Cardiac septum (tissue), 1 donor: Measurements from ENCODE around the gene FBP2. TPM values are rescaled to one million over a fixed set of nuclear protein-coding genes. Genes with fewer than 3 reads are reported as not detected.
"Not testable (repeated sequence)": the region's sequence is repeated elsewhere in the genome, so short reads cannot be mapped to it uniquely, and the experiment has no call there.

ENCODE experiments used
- DNase-seq: peaks from one replicate; pipeline ENCODE4 v3.0.0-alpha.2; 2020; ENCODE audit warnings: low spot score
- intact Hi-C: fragments of 100-400 bp; cut with DNase I; formaldehyde crosslinking; loops from one replicate; pipeline ENCODE4 v1.14.0; 2022
- total RNA-seq: library from RNA; stranded (reverse); fragmentation: NEBNext Ultra II Directional; extraction: Animal tissue kit (Norgen Biotek cat#: 25700); gene quantifications from one replicate; pipeline ENCODE4 v1.2.1, GENCODE V29; 2021
- donor health status: DM: no; HTN: no; CAD: no.

FBP2 gene
- total RNA-seq, 1 donor from 2014 or later, result not detected

DNA sequence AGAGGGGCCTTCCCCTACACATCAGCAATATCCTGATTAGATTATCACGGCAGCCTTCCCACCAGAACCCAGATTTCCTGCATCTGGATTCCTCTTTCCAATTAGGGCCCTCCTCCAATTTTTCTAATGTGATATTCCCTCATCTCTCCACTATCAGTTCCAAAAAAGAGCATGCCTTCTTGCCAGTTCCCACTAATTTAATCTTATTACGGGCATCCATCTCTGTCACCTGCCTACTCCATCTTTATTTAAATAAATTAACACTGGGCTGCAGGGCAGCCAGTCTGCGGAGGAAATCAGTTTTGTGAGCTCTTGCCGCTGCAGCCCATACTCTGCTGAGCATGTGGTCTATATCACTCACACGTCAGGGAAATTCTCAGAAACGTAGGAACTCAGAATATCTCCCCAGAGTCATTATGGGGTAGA is 16.6 kb upstream of the FBP2 start:
- intact Hi-C loops, result no loop called here

GRCh38 chr9:94607423-94607691 is 13.7 kb upstream of the FBP2 start:
- intact Hi-C loops, result no loop called here
- DNase-seq, result no peak

More for the DNA sequence above, 16.6 kb upstream of the FBP2 start:
- no peak for DNase-seq

GRCh38 chr9:94606646-94607422 is 13.2 kb upstream of the FBP2 start:
- no peak for DNase-seq
- intact Hi-C loops, result no loop called here

DNA sequence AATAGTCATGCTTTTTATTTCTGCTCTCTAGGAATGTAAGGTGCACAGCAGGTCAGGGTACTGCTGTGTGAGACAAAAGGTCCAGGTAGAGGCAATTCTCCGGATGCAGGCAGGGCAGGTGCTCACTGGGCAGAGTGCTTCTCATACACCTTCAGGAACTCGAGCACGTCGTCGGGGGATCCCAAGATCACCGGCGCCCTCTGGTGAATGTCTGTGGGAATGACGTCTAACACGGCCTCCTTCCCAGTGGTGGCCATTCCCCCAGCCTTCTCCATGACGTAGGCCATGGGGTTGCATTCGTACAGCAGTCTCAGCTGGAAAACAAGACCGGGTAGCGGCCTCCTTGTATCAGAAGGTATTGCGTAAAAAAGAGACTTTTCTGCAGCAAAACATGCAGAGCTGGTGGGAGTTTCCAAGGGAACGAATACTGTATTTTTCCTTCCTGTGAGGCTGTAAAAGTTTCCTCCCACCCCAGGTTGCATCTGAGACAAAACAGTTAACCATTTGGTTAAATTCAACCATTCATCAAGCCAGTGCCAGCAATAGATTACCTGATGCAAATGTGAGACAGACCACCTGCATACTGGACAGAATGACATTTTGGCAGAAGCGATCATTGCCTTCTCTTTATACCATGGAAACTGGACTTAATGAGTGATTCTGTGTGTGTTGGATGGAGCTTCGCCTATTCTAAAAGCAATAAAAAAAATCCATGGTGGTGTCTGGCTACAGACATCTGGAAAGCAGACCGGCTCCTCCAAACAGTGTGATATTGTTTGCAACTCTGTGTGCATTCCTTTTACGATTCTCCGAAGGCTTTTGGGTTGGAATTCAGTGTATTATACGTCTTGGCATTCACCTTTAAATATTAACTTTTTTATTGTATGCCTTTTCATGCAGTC is 9.9 kb upstream of the FBP2 start:
- intact Hi-C loops, result no loop called here
- peak; percentile 84 for DNase-seq

- intact Hi-C loops, result no loop called here
- DNase-seq, result no peak
Measured at GRCh38 chr9:94602666-94603065, 9.0 kb upstream of the FBP2 start.

DNA sequence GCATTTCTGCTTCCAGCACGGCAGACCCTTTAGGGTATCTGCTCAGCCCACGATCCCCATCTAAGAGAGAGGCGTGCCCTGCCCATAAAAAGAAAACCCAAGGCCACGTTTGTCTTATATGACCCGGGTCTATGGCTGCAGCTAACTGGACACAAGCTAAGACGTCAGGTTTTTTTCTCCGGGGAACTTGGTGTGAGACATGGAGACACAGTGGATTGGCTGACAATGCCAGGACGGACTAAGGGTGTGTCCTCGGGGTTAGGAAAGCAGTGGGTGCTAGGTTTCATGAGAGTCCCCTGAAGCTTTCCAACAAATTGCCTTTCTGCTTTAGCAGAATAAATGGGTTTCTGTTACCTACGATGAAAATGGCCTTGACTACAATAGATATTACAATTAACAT is 7.1 kb upstream of the FBP2 start:
- intact Hi-C loops, result no loop called here
- DNase-seq, result no peak

DNA sequence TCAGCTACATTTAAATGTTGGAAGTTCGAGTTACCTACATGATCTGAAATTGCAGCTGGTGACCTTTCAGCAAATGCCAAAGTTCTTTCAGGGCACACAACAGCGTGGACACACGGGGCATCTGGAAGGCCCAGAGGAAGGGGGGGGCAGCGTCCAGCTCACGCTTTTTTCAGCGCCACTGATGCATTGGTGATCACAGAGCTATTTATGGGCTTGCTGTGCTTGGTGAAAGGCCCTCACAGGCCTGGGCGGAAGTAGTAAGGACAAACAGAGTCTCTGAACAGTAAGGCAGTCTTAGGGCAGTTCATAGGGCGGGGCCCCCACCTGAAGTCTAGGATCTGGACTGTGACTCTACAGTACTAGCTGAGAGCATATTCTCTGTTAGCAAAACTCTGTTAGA is 6.6 kb upstream of the FBP2 start:
- intact Hi-C loops, result no loop called here

DNA sequence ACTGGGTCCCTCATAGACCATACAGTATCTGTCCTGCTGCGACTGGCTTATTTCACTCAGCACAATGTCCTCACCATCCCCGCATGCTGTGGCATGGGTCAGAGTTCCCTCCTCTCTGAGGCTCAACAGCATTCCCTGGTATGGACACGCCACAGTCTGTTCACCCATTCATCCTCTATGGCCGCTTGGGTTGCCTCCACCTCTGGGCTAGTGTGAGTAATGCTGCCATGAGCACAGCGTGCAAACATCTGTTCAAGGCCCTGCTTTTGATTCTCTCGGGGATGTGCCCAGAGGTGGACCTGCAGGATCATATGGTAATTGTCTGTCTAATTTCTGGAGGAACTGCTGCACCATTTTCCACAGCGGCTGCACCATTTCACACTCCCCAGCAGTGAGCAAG is 5.5 kb upstream of the FBP2 start:
- peak; percentile 33 for DNase-seq
- intact Hi-C loops, result no loop called here

More for the DNA sequence above, 6.6 kb upstream of the FBP2 start:
- peak; percentile 49 for DNase-seq

GRCh38 chr9:94592683-94593082 is 941 bp downstream of the FBP2 start:
- intact Hi-C loops, result not testable (repeated sequence)

GRCh38 chr9:94591876-94592275 is 1.7 kb downstream of the FBP2 start:
- intact Hi-C loops, result no loop called here
- no peak for DNase-seq

More at GRCh38 chr9:94592683-94593082, 941 bp downstream of the FBP2 start:
- not testable (repeated sequence) for DNase-seq

DNA sequence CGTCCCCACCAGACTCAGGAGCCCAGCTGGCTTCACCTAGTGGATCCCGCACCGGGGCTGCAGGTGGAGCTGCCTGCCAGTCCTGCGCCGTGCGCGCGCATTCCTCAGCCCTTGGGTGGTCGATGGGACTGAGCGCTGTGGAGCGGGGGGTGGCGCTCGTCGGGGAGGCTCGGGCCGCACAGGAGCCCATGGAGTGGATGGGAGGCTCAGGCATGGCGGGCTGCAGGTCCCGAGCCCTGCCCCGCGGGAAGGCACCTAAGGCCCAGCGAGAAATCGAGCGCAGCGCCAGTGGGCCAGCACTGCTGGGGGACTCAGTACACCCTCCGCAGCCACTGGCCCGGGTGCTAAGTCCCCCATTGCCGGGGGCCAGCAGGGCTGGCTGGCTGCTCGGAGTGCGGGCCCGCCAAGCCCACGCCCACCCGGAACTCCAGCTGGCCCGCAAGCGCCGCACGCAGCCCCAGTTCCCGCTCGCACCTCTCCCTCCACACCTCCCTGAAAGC is 2.5 kb downstream of the FBP2 start:
- DNase-seq, intact Hi-C loops: not testable (repeated sequence)

DNA sequence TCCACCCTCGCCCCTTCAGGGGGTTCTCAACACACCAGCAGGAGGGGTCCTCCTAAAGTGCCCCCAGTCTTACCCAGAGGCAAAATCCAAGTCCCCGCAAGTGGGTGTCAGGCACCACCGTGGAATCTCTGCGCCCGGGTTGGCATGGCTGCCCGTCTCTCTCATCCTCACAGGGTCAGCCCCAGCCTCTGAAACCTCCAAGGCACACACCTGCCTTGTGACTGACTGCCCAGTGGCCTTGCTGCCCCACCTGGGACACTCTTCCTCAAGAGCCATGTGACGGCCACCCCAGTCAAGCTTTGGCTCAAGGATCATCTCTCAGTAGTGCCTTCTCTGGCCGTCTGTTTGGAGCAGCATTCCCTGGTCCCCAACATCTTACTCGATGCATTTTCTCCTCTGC is 4.9 kb downstream of the FBP2 start:
- DNase-seq, result no peak
- intact Hi-C loops, result no loop called here

DNA sequence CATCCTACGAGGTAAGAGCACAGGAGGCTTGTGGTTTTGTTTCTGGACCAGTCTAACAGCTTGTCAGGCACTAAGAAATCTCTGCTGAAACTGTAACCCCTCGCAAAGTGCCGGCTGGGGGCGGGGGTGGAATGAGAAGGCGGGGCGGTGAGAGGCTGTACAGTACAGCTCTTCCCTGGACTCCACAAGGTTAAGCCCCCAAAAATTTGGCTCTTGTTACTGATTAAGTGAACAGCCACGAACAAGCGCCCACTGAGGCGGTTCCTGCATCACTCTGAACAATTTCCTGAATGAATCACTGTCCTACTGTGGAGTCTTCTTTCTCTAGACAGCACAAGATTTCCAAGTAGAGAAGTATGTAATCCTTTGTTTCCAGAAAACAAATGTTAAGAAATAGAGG is 6.8 kb downstream of the FBP2 start:
- intact Hi-C loops, result no loop called here
- DNase-seq, result no peak

DNA sequence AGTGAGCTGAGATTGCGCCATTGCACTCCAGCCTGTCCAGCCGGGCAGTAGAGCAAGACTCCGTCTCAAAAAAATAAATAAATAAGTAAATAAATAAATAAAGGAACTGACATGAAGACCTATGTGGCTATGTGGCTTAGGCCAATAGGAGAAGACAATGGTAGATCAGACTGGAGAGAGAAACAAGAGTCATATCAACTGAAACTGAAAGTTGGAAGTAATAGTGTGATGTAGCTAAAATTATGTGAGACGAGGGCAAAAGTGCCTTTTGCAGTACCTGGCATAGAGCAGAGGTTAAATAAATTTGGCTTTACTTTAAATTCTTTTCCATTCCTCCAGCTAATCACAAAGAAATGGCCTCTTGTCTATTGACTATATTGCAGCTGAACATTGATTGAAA is 7.3 kb downstream of the FBP2 start:
- DNase-seq, result no peak
- intact Hi-C loops, result no loop called here

GRCh38 chr9:94584555-94584954 is 9.1 kb downstream of the FBP2 start:
- no peak for DNase-seq
- intact Hi-C loops, result no loop called here

DNA sequence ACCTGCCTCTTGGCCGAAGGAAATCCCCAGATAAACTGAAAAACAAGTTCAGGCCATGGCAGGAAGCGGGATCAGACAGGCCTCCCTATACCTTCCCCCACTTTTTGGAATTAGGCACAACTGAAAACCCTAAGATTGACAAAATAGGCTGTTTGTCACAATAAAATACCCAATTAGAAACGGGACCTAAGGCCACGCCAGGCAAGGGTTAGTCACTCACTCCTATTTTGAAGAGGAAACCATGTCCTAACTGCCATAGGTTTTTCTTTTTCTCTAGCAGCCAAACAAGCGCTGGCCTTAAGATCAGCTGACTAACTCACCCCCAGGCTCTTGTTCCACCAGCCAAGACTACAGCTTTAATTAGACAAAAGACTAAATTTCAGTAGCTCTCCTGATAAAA is 11.9 kb downstream of the FBP2 start:
- no peak for DNase-seq
- intact Hi-C loops, result no loop called here

- intact Hi-C loops, result no loop called here
- DNase-seq, result no peak
Measured at GRCh38 chr9:94577571-94577970, 16.1 kb downstream of the FBP2 start.

DNA sequence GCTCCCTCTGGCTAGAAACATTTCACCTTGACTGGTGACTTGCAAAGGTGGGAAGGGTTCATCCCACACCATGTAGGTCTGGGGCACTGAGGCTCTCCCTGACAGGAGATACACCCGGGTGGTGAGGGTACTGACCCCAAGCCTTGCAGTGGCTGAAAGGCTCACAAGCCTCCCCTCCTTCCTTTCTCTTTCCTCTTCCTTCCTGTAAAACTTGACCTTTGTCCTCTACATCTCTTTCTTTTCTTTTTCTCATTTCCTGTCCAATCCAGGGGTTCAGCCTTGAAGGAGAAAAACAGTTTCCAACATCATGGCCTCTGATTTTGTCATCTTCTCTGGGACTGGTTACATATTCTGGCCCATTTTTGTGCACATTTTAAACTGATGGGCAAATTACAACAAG is 16.6 kb downstream of the FBP2 start:
- intact Hi-C loops, result no loop called here
- no peak for DNase-seq

DNA sequence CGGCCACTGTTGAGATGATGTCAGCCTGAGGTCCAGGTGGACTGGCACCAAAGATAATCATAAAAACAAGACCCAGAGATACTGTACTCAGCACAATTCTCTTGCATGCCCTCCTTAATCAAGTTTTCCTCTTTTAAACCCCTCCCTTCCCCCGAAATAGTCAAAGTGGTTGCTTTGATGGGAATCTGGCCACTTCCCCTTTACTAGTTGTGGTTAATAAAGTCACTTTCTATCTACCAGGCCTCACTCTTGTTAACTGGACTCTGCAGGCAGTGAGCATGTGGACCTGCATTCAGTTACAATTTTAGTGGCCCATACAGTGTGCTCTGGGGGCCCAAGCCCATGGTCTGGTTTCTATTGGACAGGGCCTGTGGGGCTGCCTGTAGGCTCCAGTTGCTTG is 17.5 kb downstream of the FBP2 start:
- intact Hi-C loops, result no loop called here
- DNase-seq, result no peak

DNA sequence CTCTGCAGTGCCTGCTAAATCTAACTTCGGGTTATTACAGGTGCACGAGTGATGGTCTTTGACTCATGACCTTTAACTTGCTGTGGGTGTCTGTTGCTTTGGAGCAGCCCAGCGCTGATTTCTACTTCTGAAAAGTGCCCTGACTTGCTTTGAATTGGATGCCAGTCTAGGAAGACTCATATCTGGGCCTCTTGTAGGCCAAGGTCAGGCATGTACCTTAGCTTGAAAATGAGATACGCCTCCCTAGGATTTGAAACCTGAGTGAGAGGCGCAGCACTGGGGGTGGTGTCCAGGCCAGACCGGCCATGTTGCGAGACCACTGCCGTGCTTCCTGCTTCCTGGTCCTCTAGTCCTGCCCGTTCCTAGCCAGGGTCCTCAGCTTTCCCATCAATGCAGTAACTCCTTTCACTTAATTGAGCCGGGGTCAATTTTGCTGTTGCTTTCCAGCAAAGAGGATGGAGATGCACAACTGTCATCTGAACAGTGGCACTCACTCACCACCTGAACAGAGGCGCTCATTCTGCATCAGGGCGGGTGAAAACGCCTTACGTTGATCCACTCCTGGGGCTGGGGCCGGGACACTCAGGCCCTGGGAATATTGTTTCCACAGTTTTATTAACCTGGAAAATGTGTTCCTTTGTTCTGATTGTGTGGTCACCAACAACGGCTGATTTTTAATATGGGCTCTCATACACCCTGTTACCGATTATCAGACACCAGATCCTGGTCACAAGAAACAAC is 24.5 kb downstream of the FBP2 start:
- intact Hi-C loops, result no loop called here
- DNase-seq, result no peak
